GM21367 (cell line): ENCODE data around the gene KLK15.

Experiments used
- ATAC-seq: cut with Tn5 transposase; IDR thresholded peaks from one replicate; pipeline ENCODE4 v1.9.1; 2021; ENCODE audit not compliant: unreplicated experiment

KLK15 gene, protein sequence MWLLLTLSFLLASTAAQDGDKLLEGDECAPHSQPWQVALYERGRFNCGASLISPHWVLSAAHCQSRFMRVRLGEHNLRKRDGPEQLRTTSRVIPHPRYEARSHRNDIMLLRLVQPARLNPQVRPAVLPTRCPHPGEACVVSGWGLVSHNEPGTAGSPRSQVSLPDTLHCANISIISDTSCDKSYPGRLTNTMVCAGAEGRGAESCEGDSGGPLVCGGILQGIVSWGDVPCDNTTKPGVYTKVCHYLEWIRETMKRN

DNA sequence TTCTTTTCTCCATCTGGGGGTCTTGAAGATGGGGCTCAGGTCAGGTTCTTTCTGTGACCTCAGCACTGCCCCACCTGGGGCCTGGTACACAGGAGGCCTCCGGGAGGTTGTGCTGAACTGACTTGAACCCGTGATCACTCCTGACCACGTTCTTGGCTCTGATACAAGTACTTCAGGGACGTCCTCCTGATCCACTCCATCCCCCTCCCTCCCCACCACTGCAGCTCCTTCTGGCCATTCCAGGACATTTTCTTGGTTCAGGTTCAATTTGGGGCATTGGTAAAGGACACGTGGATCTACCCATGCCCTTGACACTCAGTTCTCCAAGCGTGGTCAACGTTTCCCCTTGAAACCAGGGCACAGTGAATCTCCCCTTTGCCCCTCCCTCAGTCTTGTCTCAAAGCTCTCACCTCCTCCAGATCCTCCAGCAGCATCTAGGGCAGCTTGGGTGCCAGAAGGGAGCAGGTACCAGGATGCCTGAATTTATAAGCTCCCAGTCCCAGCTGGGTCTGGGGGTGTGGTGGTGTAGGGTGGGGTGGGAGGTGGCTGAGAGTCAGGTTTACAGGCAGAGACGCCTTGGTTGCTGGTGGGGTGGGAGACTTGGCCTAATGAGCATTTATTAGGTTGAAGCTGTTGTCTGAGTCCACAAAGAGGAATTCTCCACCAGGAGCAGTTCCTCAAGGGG is at the start of gene KLK15:
KLK15 (minus strand) TSS at position 458 of the 685 bp plus-strand sequence. CDS start 2,082 bp downstream, outside the sequence.
- no peak for ATAC-seq

DNA sequence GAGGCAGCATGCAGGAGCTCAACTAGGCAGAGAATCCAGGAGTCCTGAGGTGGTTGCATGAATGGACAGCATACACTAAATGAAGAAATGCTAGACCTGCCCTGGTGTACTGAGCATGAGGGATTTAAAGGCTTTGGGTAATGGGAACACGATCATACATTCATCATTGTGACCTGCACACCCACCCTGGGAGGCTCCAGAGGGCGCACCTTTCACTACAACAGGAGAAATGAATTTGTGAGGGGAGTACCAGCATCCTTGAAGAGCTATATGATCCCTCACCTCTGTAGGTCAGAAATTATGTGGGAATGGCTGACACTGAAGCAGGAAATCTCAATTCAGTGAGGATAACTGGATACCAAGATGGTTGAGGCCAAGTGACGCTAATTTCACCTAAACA is 48.8 kb upstream of the KLK15 start:
- ATAC-seq: no peak

DNA sequence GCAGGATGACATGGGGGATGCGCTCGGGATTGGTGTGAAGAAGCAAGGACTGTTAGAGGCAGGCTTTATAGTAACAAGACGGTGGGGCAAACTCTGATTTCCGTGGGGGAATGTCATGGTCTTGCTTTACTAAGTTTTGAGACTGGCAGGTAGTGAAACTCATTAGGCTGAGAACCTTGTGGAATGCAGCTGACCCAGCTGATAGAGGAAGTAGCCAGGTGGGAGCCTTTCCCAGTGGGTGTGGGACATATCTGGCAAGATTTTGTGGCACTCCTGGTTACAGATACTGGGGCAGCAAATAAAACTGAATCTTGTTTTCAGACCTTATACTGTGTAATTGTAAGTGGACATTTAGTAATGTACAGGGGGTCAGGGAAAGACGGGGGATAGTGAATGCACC is 46.9 kb upstream of the KLK15 start:
- ATAC-seq: no peak

DNA sequence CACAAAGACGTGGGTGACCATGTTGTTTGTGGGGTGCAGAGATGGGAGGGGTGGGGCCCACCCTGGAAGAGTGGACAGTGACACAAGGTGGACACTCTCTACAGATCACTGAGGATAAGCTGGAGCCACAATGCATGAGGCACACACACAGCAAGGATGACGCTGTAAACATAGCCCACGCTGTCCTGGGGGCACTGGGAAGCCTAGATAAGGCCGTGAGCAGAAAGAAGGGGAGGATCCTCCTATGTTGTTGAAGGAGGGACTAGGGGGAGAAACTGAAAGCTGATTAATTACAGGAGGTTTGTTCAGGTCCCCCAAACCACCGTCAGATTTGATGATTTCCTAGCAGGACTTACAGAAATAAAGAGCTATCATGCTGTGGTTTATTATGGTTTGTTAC is 45.5 kb upstream of the KLK15 start:
- no peak for ATAC-seq

DNA sequence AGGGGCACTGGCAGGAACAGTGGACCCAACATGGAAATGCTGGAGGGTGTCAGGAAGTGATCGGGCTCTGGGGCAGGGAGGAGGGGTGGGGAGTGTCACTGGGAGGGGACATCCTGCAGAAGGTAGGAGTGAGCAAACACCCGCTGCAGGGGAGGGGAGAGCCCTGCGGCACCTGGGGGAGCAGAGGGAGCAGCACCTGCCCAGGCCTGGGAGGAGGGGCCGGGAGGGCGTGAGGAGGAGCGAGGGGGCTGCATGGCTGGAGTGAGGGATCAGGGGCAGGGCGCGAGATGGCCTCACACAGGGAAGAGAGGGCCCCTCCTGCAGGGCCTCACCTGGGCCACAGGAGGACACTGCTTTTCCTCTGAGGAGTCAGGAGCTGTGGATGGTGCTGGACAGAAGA is 44.0 kb upstream of the KLK15 start:
- no peak for ATAC-seq

DNA sequence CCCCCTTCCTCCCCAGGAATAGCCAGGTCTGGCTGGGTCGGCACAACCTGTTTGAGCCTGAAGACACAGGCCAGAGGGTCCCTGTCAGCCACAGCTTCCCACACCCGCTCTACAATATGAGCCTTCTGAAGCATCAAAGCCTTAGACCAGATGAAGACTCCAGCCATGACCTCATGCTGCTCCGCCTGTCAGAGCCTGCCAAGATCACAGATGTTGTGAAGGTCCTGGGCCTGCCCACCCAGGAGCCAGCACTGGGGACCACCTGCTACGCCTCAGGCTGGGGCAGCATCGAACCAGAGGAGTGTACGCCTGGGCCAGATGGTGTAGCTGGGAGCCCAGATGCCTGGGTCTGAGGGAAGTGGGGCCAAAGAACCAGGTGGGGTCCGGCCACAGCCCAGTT is 43.1 kb upstream of the KLK15 start:
- no peak for ATAC-seq

DNA sequence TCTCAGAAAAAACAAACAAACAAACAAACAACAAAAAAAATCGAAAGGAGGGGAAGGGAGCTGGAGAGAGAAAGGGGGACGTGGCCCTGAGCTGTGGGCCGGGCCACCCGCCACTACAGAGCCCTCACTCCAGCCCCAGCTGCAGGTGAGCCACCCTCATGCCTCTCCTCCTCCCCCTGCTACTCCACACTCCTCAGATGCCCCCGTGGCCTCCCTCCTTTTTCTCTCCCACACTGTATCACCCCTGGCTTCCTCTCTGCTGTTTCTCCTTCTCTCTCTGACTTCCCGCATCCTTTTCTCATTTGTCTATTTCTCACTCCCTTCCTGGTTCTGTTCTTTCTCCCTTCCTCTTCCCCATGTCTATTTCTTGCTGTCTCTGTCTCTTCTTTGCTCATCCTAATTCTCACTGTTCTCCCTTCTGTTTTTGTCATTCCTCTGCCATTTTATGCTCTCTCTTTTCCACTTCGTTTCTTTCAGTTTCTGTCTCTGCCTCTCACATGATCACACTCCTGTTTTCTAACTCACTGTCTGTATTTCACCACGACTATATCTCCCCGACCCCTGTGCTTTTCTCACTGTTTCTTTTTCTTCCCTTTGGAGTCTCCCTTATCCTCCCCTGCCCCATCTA is 42.5 kb upstream of the KLK15 start:
- no peak for ATAC-seq

DNA sequence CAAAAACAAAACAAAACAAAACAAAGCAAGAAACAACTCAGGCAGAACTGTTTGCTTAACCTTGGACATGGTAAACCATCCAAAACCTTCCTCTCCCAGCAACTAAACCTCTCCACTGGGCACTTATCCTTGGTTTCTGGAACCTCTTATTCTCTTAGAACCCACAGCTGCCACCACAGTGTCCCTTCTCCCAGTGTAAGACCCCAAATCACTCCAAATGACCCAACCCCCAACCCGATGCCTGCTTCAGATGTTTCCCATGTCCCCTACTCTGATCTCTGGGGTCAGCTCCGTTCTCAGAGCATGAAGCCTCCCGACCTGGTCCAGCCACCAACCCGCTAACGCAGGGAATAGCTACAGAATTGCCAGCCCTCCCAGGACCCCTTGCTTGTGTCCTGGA is 40.8 kb upstream of the KLK15 start:
- no peak for ATAC-seq

DNA sequence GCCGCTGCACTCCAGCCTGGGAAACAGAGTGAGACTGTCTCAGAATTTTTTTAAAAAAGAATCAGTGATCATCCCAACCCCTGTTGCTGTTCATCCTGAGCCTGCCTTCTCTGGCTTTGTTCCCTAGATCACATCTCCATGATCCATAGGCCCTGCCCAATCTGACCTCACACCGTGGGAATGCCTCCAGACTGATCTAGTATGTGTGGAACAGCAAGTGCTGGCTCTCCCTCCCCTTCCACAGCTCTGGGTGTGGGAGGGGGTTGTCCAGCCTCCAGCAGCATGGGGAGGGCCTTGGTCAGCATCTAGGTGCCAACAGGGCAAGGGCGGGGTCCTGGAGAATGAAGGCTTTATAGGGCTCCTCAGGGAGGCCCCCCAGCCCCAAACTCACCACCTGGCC is 39.7 kb upstream of the KLK15 start, which contains the start of gene KLK2:
KLK2 (plus strand) TSS at position 384 of the 400 bp plus-strand sequence. CDS start 35 bp downstream, outside the sequence.
- no peak for ATAC-seq

DNA sequence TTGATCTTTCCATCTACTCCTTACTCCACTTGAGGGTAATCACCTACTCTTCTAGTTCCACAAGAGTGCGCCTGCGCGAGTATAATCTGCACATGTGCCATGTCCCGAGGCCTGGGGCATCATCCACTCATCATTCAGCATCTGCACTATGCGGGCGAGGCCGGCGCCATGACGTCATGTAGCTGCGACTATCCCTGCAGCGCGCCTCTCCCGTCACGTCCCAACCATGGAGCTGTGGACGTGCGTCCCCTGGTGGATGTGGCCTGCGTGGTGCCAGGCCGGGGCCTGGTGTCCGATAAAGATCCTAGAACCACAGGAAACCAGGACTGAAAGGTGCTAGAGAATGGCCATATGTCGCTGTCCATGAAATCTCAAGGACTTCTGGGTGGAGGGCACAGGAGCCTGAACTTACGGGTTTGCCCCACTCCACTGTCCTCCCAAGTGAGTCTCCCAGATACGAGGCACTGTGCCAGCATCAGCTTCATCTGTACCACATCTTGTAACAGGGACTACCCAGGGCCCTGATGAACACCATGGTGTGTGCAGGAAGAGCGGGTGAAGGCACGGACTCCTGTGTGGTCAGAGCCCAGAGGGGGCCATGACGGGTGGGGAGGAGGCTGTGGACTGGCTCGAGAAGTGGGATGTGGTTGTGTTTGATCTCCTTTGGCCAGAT is 37.2 kb upstream of the KLK15 start:
- no peak for ATAC-seq

DNA sequence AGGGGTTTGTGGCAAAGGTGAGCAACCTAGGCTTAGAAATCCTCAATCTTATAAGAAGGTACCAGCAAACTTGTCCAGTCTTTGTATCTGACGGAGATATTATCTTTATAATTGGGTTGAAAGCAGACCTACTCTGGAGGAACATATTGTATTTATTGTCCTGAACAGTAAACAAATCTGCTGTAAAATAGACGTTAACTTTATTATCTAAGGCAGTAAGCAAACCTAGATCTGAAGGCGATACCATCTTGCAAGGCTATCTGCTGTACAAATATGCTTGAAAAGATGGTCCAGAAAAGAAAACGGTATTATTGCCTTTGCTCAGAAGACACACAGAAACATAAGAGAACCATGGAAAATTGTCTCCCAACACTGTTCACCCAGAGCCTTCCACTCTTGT is 36.1 kb upstream of the KLK15 start:
- ATAC-seq: no peak

DNA sequence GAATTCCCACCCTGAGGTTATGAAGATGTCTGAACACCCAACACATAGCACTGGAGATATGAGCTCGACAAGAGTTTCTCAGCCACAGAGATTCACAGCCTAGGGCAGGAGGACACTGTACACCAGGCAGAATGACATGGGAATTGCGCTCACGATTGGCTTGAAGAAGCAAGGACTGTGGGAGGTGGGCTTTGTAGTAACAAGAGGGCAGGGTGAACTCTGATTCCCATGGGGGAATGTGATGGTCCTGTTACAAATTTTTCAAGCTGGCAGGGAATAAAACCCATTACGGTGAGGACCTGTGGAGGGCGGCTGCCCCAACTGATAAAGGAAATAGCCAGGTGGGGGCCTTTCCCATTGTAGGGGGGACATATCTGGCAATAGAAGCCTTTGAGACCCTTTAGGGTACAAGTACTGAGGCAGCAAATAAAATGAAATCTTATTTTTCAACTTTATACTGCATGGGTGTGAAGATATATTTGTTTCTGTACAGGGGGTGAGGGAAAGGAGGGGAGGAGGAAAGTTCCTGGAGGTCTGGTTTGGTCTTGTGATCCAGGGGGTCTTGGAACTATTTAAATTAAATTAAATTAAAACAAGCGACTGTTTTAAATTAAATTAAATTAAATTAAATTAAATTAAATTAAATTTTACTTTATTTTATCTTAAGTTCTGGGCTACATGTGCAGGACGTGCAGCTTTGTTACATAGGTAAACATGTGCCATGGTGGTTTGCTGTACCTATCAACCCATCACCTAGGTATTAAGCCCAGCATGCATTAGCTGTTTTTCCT is 28.3 kb upstream of the KLK15 start:
- no peak for ATAC-seq

DNA sequence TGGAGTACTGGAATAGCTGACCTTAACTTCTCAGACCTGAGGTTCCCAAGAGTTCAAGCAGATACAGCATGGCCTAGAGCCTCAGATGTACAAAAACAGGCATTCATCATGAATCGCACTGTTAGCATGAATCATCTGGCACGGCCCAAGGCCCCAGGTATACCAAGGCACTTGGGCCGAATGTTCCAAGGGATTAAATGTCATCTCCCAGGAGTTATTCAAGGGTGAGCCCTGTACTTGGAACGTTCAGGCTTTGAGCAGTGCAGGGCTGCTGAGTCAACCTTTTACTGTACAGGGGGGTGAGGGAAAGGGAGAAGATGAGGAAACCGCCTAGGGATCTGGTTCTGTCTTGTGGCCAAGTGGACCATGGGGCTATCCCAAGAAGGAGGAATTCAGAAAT is 27.6 kb upstream of the KLK15 start:
- ATAC-seq: no peak

DNA sequence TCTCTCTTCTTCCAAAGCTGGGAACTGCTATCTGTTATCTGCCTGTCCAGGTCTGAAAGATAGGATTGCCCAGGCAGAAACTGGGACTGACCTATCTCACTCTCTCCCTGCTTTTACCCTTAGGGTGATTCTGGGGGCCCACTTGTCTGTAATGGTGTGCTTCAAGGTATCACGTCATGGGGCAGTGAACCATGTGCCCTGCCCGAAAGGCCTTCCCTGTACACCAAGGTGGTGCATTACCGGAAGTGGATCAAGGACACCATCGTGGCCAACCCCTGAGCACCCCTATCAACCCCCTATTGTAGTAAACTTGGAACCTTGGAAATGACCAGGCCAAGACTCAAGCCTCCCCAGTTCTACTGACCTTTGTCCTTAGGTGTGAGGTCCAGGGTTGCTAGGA is 26.5 kb upstream of the KLK15 start:
- no peak for ATAC-seq

DNA sequence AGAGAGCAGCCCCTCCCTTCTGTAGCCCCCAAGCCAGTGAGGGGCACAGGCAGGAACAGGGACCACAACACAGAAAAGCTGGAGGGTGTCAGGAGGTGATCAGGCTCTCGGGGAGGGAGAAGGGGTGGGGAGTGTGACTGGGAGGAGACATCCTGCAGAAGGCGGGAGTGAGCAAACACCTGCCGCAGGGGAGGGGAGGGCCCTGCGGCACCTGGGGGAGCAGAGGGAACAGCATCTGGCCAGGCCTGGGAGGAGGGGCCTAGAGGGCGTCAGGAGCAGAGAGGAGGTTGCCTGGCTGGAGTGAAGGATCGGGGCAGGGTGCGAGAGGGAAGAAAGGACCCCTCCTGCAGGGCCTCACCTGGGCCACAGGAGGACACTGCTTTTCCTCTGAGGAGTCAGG is 25.5 kb upstream of the KLK15 start:
- ATAC-seq: no peak

DNA sequence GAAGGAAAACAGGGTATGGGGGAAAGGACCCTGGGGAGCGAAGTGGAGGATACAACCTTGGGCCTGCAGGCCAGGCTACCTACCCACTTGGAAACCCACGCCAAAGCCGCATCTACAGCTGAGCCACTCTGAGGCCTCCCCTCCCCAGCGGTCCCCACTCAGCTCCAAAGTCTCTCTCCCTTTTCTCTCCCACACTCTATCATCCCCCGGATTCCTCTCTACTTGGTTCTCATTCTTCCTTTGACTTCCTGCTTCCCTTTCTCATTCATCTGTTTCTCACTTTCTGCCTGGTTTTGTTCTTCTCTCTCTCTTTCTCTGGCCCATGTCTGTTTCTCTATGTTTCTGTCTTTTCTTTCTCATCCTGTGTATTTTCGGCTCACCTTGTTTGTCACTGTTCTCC is 24.0 kb upstream of the KLK15 start:
- ATAC-seq: no peak

DNA sequence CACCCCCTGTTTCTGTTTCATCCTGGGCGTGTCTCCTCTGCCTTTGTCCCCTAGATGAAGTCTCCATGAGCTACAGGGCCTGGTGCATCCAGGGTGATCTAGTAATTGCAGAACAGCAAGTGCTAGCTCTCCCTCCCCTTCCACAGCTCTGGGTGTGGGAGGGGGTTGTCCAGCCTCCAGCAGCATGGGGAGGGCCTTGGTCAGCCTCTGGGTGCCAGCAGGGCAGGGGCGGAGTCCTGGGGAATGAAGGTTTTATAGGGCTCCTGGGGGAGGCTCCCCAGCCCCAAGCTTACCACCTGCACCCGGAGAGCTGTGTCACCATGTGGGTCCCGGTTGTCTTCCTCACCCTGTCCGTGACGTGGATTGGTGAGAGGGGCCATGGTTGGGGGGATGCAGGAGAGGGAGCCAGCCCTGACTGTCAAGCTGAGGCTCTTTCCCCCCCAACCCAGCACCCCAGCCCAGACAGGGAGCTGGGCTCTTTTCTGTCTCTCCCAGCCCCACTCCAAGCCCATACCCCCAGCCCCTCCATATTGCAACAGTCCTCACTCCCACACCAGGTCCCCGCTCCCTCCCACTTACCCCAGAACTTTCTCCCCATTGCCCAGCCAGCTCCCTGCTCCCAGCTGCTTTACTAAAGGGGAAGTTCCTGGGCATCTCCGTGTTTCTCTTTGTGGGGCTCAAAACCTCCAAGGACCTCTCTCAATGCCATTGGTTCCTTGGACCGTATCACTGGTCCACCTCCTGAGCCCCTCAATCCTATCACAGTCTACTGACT is 21.4 kb upstream of the KLK15 start, which contains the start of gene KLK3:
KLK3 (plus strand) TSS at position 280 of the 775 bp plus-strand sequence; CDS start at position 321, 41 bp downstream.
- ATAC-seq: no peak

DNA sequence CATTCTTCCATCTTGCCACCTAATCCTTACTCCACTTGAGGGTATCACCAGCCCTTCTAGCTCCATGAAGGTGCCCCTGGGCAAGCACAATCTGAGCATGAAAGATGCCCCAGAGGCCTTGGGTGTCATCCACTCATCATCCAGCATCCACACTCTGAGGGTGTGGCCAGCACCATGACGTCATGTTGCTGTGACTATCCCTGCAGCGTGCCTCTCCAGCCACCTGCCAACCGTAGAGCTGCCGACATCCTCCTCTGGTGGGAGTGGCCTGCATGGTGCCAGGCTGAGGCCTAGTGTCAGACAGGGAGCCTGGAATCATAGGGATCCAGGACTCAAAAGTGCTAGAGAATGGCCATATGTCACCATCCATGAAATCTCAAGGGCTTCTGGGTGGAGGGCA is 18.2 kb upstream of the KLK15 start:
- no peak for ATAC-seq

DNA sequence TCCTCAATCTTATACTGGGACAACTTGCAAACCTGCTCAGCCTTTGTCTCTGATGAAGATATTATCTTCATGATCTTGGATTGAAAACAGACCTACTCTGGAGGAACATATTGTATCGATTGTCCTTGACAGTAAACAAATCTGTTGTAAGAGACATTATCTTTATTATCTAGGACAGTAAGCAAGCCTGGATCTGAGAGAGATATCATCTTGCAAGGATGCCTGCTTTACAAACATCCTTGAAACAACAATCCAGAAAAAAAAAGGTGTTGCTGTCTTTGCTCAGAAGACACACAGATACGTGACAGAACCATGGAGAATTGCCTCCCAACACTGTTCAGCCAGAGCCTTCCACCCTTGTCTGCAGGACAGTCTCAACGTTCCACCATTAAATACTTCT is 17.4 kb upstream of the KLK15 start:
- ATAC-seq: no peak

DNA sequence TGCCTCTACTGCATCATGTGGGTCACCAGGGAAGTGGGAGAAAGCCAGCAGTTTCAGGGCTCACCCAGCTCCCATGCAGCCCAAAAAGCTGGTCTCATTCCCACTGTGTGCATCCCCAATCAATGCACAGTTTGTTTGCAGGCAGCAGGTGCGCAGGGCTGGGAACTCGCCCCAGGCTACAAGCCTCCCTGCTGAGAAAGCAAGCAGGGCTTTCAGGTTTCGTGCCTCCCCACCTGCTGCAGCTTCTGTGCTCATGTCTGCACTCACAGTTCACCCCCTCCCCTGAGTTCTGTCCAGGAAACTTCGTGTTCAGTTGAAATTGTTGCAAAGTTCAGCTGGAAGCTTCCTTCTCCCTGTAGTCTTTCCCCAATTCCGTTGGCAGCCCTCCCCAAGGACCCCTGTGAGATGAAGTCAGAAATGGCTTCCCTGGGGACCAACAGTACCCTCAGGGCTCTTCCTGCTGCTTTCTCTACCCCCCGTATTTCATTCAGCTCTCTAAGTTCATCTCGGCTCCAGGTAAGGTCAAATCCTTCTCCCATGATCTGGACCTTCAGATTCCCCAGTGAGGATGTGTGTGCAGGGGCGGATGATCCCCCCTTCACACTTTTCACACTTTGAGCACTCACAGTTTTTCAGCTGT is 11.0 kb upstream of the KLK15 start:
- ATAC-seq: no peak
